SK-N-SH treated with all-trans-retinoic acid at 6 μM for 48 hours (cell line): ENCODE measurements around the gene KCNH3.
"Not testable (repeated sequence)": the region's sequence is repeated elsewhere in the genome, so short reads cannot be mapped to it uniquely, and the experiment has no call there.

Experiments
- ATAC-seq: fragments of 200-7000 bp; cut with Tn5 transposase; 3 replicates; pipeline ENCODE4 v1.9.1; 2020; ENCODE audit warnings: mild to moderate bottlenecking, moderate library complexity
- ARNTL ChIP-seq: fragments of 450-650 bp; formaldehyde crosslinking; IDR thresholded peaks from 2 replicates; pipeline ENCODE4 v1.5.0; 2020; ENCODE audit warnings: low read depth, mild to moderate bottlenecking, moderate library complexity, borderline replicate concordance
- BACH2 ChIP-seq: fragments of 250-450 bp; sonication (Bioruptor Pico); IDR thresholded peaks from 2 replicates; pipeline ENCODE4 v1.9.0; 2021; ENCODE audit warnings: mild to moderate bottlenecking, borderline replicate concordance
- CREB5 ChIP-seq: fragments of 250-450 bp; sonication (Bioruptor Pico); IDR thresholded peaks from 2 replicates; pipeline ENCODE4 v1.5.1; 2020; ENCODE audit warnings: low read depth, mild to moderate bottlenecking, moderate library complexity
- CSDC2 ChIP-seq: fragments of 250-450 bp; sonication (Bioruptor Pico); IDR thresholded peaks from 2 replicates; pipeline ENCODE4 v1.5.0; 2020; ENCODE audit warnings: mild to moderate bottlenecking, moderate library complexity
- ESRRG ChIP-seq: fragments of 250-450 bp; sonication (Bioruptor Pico); IDR thresholded peaks from 2 replicates; pipeline ENCODE4 v1.6.1; 2021; ENCODE audit warnings: mild to moderate bottlenecking
- GLIS3 ChIP-seq: fragments of 250-450 bp; sonication (Bioruptor Pico); IDR thresholded peaks from 2 replicates; pipeline ENCODE4 v1.5.0; 2020; ENCODE audit warnings: mild to moderate bottlenecking, moderate library complexity
- ISL1 ChIP-seq: fragments of 250-450 bp; sonication (Bioruptor Pico); IDR thresholded peaks from 2 replicates; pipeline ENCODE4 v2.1.2; 2022; ENCODE audit warnings: mild to moderate bottlenecking, moderate library complexity
- OSR1 ChIP-seq: fragments of 250-450 bp; sonication (Bioruptor Pico); IDR thresholded peaks from 2 replicates; pipeline ENCODE4 v1.8.0; 2022; ENCODE audit warnings: moderate library complexity, mild to moderate bottlenecking, inconsistent platforms
- PATZ1 ChIP-seq: fragments of 250-450 bp; sonication (Bioruptor Pico); IDR thresholded peaks from 2 replicates; pipeline ENCODE4 v1.8.0; 2020; ENCODE audit warnings: mild to moderate bottlenecking, moderate library complexity, borderline replicate concordance
- POU6F1 ChIP-seq: fragments of 250-450 bp; sonication (Bioruptor Pico); IDR thresholded peaks from 2 replicates; pipeline ENCODE4 v1.8.0; 2021; ENCODE audit warnings: low read depth, mild to moderate bottlenecking, moderate library complexity, borderline replicate concordance
- PPARA ChIP-seq: fragments of 250-450 bp; sonication (Bioruptor Pico); IDR thresholded peaks from 2 replicates; pipeline ENCODE4 v1.5.0; 2020; ENCODE audit warnings: mild to moderate bottlenecking, borderline replicate concordance
- RARB ChIP-seq: fragments of 250-450 bp; sonication (Bioruptor Pico); IDR thresholded peaks from 2 replicates; pipeline ENCODE4 v1.8.0; 2021; ENCODE audit warnings: mild to moderate bottlenecking, moderate library complexity
- SNAI2 ChIP-seq: fragments of 250-450 bp; sonication (Bioruptor Pico); IDR thresholded peaks from 2 replicates; pipeline ENCODE4 v1.5.0; 2020; ENCODE audit warnings: mild to moderate bottlenecking, moderate library complexity
- TCF4 ChIP-seq: fragments of 250-450 bp; sonication (Bioruptor Pico); IDR thresholded peaks from 2 replicates; pipeline ENCODE4 v1.8.0; 2021; ENCODE audit warnings: mild to moderate bottlenecking, moderate library complexity, borderline replicate concordance
- TOX ChIP-seq: fragments of 250-450 bp; sonication (Bioruptor Pico); IDR thresholded peaks from 2 replicates; pipeline ENCODE4 v1.8.0; 2021; ENCODE audit warnings: mild to moderate bottlenecking, moderate library complexity, borderline replicate concordance
- TSHZ2 ChIP-seq: fragments of 250-450 bp; sonication (Bioruptor Pico); IDR thresholded peaks from 2 replicates; pipeline ENCODE4 v1.5.0; 2020; ENCODE audit warnings: mild to moderate bottlenecking, moderate library complexity
- ZC3H10 ChIP-seq: fragments of 250-450 bp; sonication (Bioruptor Pico); IDR thresholded peaks from 2 replicates; pipeline ENCODE4 v1.5.1; 2021; ENCODE audit warnings: mild to moderate bottlenecking, moderate library complexity
- ZFP3 ChIP-seq: fragments of 250-450 bp; sonication (Bioruptor Pico); IDR thresholded peaks from 2 replicates; pipeline ENCODE4 v1.5.0; 2020; ENCODE audit warnings: mild to moderate bottlenecking, moderate library complexity
- ZNF565 ChIP-seq: fragments of 450-650 bp; formaldehyde crosslinking; conservative IDR thresholded peaks from 2 replicates; pipeline ENCODE4 v1.5.0; 2020; ENCODE audit warnings: low read depth, mild to moderate bottlenecking, moderate library complexity
- ZNF70 ChIP-seq: fragments of 450-650 bp; formaldehyde crosslinking; IDR thresholded peaks from 2 replicates; pipeline ENCODE4 v1.5.0; 2020; ENCODE audit warnings: mild to moderate bottlenecking, moderate library complexity
- ZNF8 ChIP-seq: fragments of 450-650 bp; formaldehyde crosslinking; IDR thresholded peaks from 2 replicates; pipeline ENCODE4 v1.5.0; 2020; ENCODE audit warnings: mild to moderate bottlenecking, moderate library complexity

Gene KCNH3

GRCh38 chr12:49529414-49529813 lies 9.4 kb upstream of the KCNH3 start (continued):
- TF ChIP-seq POU6F1 (no peak), ZNF8 (CRISPR knock-in tag) (no peak)

- TF ChIP-seq ARNTL (CRISPR knock-in tag) = no peak
- ATAC-seq = no peak
Observed at GRCh38 chr12:49531745-49532144, 7.1 kb upstream of the KCNH3 start.

GRCh38 chr12:49533331-49533730 lies 5.5 kb upstream of the KCNH3 start:
- ATAC-seq = no peak

GRCh38 chr12:49534122-49534521 lies 4.7 kb upstream of the KCNH3 start:
- ATAC-seq = not testable (repeated sequence)

More at GRCh38 chr12:49533331-49533730, 5.5 kb upstream of the KCNH3 start:
- no peak for TF ChIP-seq GLIS3 (CRISPR knock-in tag)
- no peak for TF ChIP-seq POU6F1
- TF ChIP-seq SNAI2 (CRISPR knock-in tag) = no peak
- no peak for TF ChIP-seq BACH2 (CRISPR knock-in tag)
- no peak for TF ChIP-seq RARB (CRISPR knock-in tag)
- TF ChIP-seq OSR1 (CRISPR knock-in tag) = no peak
- no peak for TF ChIP-seq TOX (CRISPR knock-in tag)
- no peak for TF ChIP-seq PPARA (CRISPR knock-in tag)
- no peak for TF ChIP-seq ZNF565
- TF ChIP-seq ZC3H10 (CRISPR knock-in tag) = no peak
- TF ChIP-seq CREB5 (CRISPR knock-in tag) = no peak
- TF ChIP-seq, all 23 proteins: peak for 0

- no peak for ATAC-seq
- TF ChIP-seq ZNF70 = no peak
- TF ChIP-seq TSHZ2 = no peak
- no peak for TF ChIP-seq CSDC2 (CRISPR knock-in tag)
- TF ChIP-seq PATZ1 (CRISPR knock-in tag) = no peak
- TF ChIP-seq ZFP3 (CRISPR knock-in tag) = no peak
- no peak for TF ChIP-seq TCF4 (CRISPR knock-in tag)
- no peak for TF ChIP-seq PPARA (CRISPR knock-in tag)
- TF ChIP-seq ISL1 (CRISPR knock-in tag) = no peak
- no peak for TF ChIP-seq BACH2 (CRISPR knock-in tag)
- no peak for TF ChIP-seq CREB5 (CRISPR knock-in tag)
- TF ChIP-seq ARNTL (CRISPR knock-in tag) = no peak
- TF ChIP-seq ESRRG (CRISPR knock-in tag) = no peak
- no peak for TF ChIP-seq ZC3H10 (CRISPR knock-in tag)
- TF ChIP-seq ZNF8 (CRISPR knock-in tag) = no peak
- TF ChIP-seq ZNF565 = no peak
- TF ChIP-seq GLIS3 (CRISPR knock-in tag) = no peak
- TF ChIP-seq OSR1 (CRISPR knock-in tag) = no peak
Observed at GRCh38 chr12:49534731-49535278, 4.0 kb upstream of the KCNH3 start.
